BE2C (cell line): ENCODE measurements around the gene TMEM179.

Source experiments
- DNase-seq: peaks from one replicate; pipeline ENCODE4 v3.0.0-alpha.2; 2020
- H3K27me3 ChIP-seq: fragments of 250-450 bp; sonication (Bioruptor Pico); 2 replicates; pipeline ENCODE4 v1.5.1; 2020; ENCODE audit warnings: mild to moderate bottlenecking
- H3K36me3 ChIP-seq: fragments of 250-450 bp; sonication (Bioruptor Pico); 2 replicates; pipeline ENCODE4 v1.5.1; 2020; ENCODE audit warnings: mild to moderate bottlenecking
- H3K4me1 ChIP-seq: fragments of 250-450 bp; sonication (Bioruptor Pico); 2 replicates; pipeline ENCODE4 v1.5.1; 2020
- H3K4me3 ChIP-seq: 2 replicates; pipeline ENCODE4 v1.5.1; 2011; ENCODE audit warnings: low read depth, low read length
- H3K9me3 ChIP-seq: fragments of 250-450 bp; sonication (Bioruptor Pico); 2 replicates; pipeline ENCODE4 v1.5.1; 2020
- CTCF ChIP-seq: IDR thresholded peaks from 2 replicates; pipeline ENCODE4 v1.5.1; 2012; ENCODE audit warnings: mild to moderate bottlenecking, low read depth, low read length

TMEM179 gene

GRCh38 chr14:104642540-104642868 is 37.9 kb upstream of the TMEM179 start:
- no peaks in the 10 kb centered on the region for H3K27me3 ChIP-seq
- H3K36me3 ChIP-seq = no peaks in the 10 kb centered on the region
- H3K4me3 ChIP-seq = no peak overlapping the region
- TF ChIP-seq CTCF = no peak
- no peak for DNase-seq
- no peaks in the 10 kb centered on the region; the same call in 1 of the 2 replicates for H3K9me3 ChIP-seq
- H3K4me1 ChIP-seq = peaks cover 10% of the 10 kb centered on the region

GRCh38 chr14:104641753-104642539 is 37.4 kb upstream of the TMEM179 start:
- no peaks in the 10 kb centered on the region; the same call in 1 of the 2 replicates for H3K9me3 ChIP-seq
- no peak overlapping the region for H3K4me3 ChIP-seq
- no peak for DNase-seq
- peaks cover 12% of the 10 kb centered on the region for H3K4me1 ChIP-seq
- TF ChIP-seq CTCF = no peak
- no peaks in the 10 kb centered on the region for H3K36me3 ChIP-seq
- H3K27me3 ChIP-seq = no peaks in the 10 kb centered on the region

- H3K9me3 ChIP-seq = no peaks in the 10 kb centered on the region; the same call in 1 of the 2 replicates
Measured at GRCh38 chr14:104640681-104641080, 36.1 kb upstream of the TMEM179 start.

GRCh38 chr14:104639885-104640548 is 35.4 kb upstream of the TMEM179 start:
- peaks cover 12% of the 10 kb centered on the region for H3K4me1 ChIP-seq
- no peaks in the 10 kb centered on the region for H3K36me3 ChIP-seq
- no peaks in the 10 kb centered on the region; the same call in 1 of the 2 replicates for H3K9me3 ChIP-seq
- peak; percentile 96 for TF ChIP-seq CTCF
- H3K27me3 ChIP-seq = no peaks in the 10 kb centered on the region
- H3K4me3 ChIP-seq = no peak overlapping the region
- DNase-seq = peak; percentile 85

More at GRCh38 chr14:104640681-104641080, 36.1 kb upstream of the TMEM179 start:
- no peak for TF ChIP-seq CTCF
- H3K4me1 ChIP-seq = peaks cover 12% of the 10 kb centered on the region
- H3K36me3 ChIP-seq = no peaks in the 10 kb centered on the region
- DNase-seq = no peak
- H3K27me3 ChIP-seq = no peaks in the 10 kb centered on the region
- H3K4me3 ChIP-seq = no peak overlapping the region

GRCh38 chr14:104639471-104639870 is 34.9 kb upstream of the TMEM179 start:
- Histone ChIP-seq H3K4me1 (peaks cover 12% of the 10 kb centered on the region), H3K4me3 (no peak overlapping the region), H3K27me3 (no peaks in the 10 kb centered on the region), H3K9me3 (no peaks in the 10 kb centered on the region), H3K36me3 (no peaks in the 10 kb centered on the region)
- no peak for DNase-seq
- TF ChIP-seq CTCF = no peak

- Histone ChIP-seq H3K36me3 (no peaks in the 10 kb centered on the region), H3K4me3 (no peak overlapping the region), H3K4me1 (peaks cover 12% of the 10 kb centered on the region), H3K9me3 (no peaks in the 10 kb centered on the region), H3K27me3 (no peaks in the 10 kb centered on the region)
- no peak for DNase-seq
- no peak for TF ChIP-seq CTCF
Measured at GRCh38 chr14:104638927-104639450, 34.4 kb upstream of the TMEM179 start.
